Amniotic epithelial cell (primary cell): ENCODE results near the gene KRT16.

ENCODE experiments used
- DNase-seq: peaks from one replicate; pipeline ENCODE4 v3.0.0-alpha.2; 2010; ENCODE audit warnings: low read depth

Gene KRT16

DNA sequence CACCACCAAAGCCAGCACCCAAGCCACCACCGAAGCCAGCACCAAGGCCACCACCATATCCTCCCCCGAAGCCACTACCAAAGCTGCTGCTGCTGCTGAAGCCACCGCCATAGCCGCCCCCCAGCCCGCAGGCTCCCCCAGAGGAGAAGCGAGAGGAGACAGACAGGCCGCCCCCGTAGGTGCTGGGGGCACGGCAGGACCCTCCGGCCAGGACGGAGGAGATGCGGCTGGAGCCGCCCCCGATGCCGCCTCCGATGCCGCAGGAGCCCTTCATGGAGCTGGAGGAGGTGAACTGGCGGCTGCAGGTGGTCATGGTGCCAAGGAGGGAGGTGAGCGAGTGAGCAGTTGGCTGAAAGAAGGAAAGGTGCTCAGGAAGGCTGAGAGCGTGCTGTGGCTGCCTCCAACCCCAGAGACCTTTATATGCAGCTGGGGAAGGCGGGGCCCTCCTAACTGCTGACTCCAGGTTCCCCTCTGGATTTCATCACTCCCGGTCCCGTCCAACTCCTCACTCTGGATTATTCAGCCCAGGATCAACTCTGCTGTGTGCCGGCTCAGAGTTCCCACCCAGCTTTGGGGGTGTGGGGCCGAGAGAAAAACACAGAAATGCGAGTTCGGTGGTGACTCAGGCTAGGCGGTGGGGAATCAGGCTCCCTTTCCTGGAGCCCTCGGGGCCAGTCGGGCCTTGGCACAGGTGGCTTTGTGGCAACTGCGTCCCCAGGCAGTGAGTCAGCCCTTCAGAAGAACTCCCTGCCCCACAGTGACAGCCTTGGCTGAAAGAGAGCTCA lies at the start of gene KRT16:
Gene KRT16, minus strand, starts transcription at position 392 of the 785 bp plus-strand sequence. Its CDS starts 79 bp downstream, at position 313.
- peak; percentile 39 for DNase-seq

DNA sequence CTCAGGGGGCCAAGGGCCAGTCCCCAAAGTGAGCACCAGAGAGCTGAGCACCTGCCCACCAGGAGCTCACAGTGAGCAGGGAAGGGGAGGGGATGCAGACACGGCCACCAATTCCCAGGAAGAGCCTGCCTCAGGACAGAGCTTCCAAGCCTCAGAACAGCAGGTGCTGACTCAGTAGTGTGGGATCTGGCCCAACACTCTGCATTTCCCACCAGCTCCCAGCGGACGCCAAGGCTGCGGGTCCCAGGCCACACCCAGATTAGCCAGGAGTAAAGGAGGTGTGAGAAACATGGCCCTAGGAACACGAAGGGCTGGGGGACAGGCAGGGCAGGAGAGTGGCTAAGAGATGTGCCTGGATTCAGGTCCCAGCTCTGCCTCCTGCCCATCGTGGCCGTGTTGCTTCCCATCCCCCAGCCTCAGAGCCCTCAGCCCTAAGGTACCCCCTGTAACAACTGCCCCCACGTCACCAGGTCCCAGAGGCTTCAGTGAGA lies 47.7 kb upstream of the KRT16 start:
- DNase-seq = no peak

DNA sequence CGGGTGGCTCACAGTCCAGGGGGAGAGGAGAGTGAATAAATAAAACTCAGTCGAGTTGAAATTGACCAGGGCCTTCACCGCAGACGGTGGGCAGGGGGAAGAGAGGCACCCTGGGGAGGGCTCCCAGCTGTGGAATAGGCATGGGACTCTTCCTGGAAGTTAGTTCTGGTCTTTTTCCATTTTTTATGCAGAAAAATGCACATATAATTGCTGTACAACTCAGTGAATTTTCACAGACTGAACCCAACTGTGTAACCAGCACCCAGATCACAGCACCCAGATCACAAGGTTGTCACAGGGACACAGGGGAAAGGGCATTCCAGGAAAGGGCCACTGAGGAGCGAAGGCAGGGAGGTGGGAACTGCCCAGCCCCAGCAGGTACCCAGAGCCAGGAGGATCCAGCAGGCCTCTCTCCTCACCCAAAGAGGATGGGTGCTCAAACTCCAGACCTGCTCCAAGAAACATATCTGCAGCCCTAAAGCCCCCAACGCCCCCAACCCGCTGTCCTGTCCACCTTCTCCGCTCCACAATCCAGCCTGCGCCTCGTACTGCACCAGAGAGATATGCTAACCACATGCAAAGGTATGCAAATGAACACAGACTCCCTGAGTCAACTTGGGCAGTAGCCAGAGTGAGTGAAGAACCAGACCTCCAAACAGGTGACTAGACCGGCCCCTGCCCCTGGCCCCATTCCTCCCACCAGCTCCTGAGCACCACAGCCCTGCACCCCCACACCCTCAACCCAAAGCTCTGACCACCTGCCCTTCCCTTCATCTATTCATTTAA lies 47.1 kb upstream of the KRT16 start:
- DNase-seq = peak; percentile 44

DNA sequence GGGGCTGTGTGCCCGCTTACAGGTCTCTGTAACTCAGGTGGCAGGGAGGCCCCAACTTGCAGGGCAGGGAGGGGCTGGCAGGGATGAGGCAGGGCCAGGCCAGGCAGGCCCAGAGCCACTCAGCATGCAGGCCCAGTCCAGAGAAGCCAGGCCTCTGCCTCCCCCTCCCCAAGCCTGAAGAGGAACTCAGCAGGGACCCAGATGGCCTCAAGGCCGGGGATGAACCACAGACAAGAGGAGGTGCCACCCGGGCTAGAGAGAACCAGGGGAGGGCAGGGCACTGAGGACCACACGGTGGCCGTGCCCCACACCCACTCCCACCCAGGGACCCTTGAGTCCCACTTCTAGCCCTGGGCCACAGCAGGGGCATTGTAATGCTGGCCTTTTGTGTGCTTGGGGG lies 46.3 kb upstream of the KRT16 start:
- DNase-seq = no peak

DNA sequence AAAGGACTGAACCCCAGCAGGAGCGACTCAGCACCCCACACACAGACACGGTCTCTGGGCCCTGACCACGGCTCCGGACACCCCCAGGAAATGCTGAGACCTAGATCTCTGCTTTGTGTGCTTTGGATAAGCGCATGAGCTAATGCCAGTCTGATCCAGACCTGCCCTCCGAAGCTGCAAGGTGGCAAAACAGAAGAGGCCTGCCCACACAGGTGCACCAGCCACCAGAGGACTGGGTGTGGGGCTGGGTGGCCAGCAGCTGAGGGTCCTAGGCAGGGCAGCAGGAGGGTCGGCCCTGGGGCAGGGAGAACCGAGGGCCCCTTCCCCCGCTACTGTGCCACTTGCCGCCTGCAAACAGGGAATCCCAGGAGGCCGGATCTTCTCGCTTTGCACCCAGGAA lies 45.4 kb upstream of the KRT16 start:
- DNase-seq = no peak

DNA sequence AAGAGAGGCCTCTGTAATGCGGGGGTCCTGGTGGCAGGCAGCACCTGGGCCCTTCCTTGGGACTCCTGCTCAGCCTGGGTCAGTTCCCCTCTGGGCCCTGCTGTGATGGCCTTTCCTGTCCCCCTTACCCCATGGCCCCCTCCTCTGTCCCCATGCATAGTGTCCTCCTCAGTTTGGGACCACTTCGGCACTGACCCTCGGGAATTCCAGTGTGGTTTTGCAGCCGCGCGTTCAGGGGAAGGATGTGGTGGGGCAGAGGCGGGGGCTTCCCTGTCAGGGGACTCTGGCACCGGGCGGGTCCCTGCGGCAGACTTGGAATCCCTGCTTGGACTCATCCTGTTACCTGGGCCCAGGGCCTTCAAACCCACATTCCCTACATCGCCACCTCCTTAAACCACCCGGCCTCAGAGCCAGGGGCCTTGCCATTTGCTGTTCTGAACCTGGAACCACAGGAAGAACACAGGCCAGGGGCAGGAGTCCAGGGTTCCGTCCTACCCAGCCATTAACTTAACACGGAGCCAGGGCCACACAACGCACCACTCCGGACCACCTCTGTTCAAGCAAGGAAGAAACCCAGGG lies 44.7 kb upstream of the KRT16 start:
- no peak for DNase-seq

DNA sequence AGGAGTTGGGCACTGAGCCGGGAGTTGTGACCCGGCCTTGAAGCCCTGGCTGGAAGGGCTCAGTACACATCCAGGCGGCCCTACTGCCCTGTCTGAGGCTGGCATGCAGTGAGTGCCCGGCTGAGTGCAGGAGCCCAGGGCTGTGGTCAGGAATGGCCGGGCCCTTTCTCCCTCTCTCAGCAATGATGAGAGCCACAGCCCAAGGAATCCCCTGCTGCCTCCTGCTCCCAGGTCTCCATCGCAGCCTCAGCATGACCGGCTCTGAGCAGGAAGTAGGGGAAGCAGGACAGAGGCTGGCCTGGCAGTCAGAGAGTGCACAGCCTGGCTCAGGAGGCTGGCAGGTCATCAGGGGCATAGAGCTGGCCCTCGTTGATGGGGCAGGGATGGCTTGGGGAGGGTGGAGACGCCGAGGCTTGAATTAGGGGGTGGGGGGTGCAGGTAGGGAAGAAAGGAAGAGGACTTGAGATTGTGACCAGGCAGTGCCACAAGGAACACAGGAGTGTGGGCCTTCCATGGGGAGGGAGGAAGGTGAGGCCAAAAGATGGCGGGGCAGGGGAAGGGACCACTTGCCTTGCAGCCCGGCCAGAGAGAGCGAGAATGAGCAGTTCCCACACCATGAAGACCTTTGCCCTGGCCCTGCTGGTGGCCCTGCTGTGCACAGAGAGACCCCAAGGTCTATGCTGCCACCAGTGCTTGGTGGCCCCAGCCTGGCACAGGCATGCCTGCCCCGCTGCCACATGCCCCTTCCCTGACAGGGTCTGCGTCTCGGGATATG lies 43.9 kb upstream of the KRT16 start:
- no peak for DNase-seq

DNA sequence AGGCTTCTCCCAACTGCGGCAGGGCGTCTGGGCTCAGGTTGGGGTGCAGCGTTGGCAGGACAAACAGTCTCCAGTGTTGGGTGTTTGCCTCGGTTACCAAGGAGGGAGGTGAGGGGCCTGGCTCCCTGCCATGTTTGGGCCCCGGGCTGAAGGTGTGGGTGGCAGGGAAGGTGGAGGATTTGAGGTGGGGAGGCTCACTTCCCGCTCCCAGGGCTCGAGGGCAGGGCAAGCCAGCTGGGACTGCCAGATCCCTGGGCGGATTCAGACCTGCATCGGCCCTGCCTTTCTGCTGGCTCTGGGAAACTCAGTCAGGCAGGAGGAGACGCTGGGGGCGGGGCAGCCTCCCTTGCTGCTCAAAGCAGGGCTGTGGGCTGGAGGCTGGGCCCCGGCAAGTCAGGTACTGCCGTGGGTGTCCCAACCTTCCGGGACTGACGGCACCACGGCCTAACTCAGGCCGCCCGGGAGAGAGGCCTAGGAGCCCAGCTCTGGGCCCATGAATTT lies 43.1 kb upstream of the KRT16 start:
- no peak for DNase-seq

DNA sequence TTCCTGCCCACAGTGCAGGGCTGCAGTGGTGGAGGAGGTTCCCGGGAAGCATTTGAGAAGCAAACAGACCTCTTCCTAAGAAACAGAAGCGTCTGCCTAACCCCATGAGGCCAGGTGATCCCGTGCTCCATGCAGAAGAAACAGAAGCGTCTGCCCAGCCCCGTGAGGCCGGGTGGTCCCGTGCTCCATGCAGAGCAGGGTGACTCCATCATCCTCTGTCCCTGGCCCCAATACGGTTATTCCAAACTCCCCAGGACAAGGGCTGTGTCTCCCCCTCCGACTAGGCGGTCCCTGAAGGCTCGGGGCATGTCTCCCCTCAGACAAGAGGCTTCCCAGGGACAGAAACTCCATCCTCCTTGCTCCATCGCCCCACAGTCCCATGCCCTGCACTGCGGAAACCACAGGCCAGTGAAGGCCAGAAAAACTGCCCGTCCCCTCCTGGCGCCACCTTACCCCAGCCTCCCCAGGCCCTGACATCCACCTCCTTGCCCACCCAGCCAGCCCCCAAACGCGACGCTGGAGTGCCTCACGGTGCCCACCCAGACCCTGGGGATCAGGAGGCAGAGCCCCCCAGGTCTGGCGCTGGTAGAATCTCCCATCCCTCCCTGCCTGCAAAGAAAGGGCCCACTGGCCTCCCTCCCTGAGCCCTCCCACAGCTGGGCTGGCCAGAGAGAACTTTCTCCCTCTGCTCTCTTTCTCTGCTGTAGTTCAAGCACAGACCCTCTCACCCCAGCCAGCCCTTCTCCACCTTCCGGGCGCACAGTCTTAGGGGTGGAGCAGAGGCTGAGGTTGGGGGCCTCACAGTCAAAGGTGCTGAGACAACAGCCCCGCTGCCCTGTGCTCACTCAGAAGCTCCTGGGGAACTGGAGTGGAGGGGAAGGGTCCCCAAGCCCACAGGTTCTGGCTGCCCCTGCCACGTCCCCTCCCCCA lies 42.4 kb upstream of the KRT16 start:
- DNase-seq = no peak

DNA sequence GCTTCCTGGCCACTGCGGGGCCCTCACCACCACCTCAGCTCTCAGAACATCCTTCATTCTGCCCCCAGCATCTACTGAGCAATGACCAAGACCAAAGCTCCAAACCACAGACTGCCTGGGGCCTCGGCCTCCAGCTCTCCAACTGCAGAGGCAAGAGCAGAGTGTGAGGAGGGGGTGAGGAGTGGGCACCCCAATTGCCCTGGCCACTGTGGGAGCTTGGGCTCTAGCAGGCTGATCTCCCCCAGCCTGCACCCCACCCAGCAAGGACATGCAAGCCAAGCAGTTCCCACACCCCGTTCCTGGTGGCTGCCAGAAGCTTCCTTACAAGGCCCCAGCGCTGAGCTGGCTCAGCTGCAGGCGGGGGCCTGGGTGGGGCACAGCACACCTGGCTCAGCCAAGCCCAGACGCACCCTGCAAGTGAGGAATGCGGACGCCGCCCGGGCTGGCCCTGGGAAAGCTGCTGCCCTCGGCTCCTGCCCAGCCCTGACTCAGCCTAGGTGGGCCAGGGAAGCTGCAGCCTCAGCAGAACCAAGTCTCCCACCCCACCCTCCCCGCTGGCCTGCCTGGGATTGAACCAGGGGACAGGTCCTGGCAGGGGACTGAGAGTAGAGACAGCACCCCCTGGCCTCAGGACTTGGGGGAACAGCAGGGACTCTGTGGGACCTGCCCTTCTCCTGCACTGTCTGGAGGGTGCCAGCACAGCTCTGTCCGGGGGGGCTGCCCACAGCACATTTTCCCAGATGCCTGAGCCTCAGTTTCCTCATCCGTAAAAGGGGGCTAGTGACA lies 41.5 kb upstream of the KRT16 start:
- no peak for DNase-seq

DNA sequence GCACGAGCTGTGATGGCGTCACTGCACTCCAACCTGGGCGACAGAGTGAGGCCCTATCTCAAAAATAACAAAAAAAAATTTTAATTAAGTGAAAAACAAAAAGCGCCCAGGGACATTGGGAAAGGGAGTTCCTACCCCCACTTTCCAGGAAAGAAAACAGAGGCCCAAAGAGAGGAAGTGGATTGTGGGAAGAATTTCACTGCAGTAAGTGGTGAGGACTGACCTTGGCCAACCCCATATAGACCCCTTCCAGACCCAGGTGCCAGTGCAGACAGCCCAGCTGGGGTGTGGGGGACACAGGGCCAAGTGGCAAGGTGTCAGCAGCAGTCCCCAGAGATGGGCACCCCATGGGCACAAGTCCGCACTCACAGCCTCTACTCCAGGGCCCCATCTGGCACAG lies 40.9 kb upstream of the KRT16 start:
- DNase-seq = no peak

DNA sequence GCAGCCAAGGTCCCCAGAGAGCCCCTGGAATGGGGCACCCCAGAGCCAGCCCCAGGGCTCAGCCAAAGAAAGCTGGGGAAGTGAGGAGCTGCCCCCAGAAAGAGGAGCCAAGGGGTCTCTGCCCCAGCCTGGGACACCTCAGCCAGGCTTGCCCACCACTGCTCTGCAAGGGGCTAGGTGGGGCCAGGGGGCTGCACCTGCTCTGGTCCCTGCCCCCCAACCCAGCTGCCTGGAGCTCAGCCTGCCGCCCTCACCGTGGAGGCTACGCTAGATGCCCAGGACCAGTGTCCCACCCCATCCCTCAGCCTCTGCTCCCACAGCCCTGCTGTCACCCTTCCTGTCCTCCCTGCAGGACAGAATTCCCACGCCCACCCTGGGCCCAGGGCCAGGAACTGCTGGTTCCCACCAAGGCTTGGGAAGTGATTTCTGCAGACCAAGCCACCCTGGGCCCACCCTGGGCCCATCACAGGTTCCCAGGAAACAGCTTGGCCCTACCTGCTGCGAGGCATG lies 39.9 kb upstream of the KRT16 start:
- DNase-seq = no peak

DNA sequence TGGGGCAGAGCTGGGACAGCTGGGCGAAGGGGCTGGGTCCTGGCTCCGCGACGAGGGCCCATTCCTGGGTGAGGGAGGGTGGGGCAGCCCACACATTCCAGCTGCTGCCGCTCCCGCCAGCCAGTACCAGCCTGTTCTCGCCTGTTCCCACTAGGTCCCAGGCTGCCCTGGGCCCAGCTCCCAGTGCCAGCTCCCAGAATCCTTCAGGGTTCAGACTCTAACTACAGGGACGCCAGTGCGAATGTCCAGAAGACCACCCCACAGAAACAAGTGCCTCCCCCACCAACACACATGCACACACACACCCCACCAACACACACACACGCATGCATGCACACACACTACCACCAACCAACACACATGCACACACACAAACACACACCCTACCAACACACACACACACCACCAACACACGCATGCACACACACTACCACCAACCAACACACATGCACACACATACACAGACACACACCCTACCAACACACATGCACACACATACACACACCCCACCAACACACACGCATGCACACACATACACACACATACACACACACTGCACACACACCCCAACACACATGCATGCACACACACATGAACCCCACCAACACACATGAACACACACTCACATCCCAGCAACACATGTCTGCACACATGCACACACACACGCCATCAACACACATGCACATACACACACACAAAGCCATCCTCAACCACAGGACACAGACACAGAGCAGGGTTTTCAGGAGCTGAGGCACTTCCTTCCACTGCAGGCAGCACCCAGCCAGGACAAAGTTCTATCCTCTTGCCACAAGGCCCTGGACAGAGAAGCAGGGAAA lies 39.3 kb upstream of the KRT16 start:
- no peak for DNase-seq

DNA sequence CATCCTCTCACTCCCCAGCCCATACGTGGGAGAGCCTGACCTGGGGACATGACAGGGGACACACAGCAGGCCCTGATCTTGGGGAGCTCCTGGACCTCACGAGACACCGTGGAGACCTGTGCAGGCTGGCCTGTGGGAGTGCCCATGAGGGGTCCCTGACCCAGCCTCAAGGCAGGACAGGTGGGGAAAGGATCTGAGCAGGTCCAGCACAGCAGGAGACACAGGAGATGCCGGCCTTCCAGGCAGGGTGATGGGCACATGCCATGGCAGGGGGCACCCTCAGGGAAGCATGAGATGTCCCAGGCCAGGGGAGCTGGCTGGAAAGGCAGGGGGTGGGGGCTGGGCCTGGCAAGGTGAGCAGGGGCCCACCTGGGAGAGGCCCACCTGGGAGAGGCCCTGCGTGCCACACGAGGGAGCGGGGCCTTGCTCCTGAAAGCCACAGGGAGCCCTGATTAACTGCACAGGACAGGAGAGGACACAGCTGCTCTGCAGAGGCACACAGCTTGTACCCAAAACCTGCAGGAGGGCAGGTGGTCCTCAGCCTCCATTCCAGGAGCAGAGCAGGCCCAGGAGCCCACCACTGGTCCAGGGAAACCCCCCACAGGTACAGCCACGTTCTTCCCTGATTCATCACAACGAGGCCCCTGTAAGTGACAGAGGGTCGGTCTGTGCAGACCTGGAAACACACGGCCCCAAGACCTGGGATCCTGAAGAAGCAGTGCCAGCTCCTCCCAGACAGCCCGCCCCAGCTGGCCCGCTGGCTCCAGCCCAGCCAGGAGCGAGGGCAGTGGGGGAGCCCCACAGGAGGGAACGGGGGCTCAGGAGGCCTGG lies 38.4 kb upstream of the KRT16 start:
- no peak for DNase-seq

DNA sequence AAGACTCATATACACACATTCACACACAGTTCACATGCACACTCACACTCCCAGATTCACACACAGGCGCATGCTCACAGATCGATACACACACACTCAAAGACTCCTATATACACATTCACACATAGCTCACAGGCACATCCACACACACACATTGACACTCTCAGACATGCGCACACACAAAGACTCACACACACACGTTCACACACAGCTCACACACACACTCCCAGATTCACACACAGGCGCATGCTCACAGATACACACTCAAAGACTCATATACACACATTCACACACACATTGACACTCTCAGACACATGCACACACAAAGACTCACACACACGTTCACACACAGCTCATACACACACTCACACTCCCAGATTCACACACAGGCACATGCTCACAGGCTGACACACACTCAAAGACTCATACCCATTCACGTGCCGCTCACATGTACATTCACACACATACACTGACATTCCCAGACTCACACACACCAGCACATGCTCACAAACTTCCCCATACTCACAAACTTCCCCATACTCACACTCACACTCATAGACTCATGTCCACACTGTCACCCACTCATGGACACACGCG lies 37.5 kb upstream of the KRT16 start:
- no peak for DNase-seq

DNA sequence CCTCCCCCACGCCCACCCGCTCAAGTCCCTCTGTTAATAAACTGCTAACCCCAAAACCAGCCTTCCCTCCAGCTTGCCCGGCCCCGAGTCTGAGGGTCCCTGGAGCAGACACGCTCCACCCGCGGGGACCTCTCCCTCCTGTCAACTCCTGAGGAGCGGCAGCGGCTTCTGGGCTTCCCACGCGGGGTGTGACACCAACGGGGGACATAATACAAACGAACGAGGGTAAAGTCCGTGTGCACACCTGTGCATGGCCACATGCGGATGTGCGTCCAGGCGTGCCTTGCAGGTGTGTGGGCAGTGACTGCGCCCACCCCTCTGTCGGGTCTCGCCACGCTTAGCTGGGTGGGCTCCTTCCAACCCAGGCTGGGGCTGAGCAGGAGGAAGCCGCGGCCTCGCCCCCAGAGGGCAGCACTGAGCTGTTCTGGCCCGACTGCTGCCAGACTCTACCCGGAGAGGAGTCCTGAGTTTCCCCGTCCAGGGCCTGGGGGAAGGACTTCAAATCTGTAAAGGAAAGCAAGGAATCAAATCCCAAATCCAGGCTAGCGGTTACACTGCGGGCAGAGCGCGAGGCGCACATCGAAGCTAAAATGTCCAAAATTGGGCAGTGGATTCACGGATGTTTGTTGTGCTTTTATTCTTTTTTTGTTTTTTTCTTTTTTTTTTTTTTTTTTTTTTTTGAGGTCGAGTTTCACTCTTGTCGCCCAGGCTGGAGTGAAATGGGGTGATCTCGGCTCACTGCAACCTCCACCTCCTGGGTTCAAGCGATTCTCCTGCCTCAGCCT lies 36.0 kb upstream of the KRT16 start:
- DNase-seq = peak; percentile 73

DNA sequence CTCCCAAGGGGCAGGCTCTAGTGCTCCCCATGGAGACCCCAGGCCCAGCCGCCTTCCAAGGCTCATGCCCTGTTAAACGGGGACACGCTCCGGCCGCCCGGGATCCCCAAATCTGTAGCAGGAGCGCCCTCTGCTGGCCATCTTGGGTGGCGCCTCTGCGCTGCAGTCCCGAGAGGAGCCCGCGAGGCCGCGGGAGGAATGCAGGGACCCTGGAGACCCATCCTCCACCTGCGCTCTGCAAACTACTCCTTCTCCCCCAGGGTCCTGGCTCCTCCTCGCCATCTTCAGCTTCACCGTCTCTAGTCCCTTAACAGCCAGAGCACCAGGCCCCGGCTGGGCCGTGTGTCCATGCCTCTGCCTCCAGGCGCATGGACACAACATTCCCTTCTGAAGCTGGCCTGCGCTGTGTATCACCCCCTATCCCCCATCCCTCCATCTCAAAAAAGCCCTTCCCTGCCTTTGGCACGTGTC lies 35.4 kb upstream of the KRT16 start:
- DNase-seq = peak; percentile 42
